GM18502 (cell line): ENCODE measurements around the gene SARNP.

Experiments used
- ATAC-seq: cut with Tn5 transposase; IDR thresholded peaks from one replicate; pipeline ENCODE4 v1.9.1; 2021; ENCODE audit warnings: mild to moderate bottlenecking; ENCODE audit not compliant: unreplicated experiment, poor library complexity

SARNP gene

DNA sequence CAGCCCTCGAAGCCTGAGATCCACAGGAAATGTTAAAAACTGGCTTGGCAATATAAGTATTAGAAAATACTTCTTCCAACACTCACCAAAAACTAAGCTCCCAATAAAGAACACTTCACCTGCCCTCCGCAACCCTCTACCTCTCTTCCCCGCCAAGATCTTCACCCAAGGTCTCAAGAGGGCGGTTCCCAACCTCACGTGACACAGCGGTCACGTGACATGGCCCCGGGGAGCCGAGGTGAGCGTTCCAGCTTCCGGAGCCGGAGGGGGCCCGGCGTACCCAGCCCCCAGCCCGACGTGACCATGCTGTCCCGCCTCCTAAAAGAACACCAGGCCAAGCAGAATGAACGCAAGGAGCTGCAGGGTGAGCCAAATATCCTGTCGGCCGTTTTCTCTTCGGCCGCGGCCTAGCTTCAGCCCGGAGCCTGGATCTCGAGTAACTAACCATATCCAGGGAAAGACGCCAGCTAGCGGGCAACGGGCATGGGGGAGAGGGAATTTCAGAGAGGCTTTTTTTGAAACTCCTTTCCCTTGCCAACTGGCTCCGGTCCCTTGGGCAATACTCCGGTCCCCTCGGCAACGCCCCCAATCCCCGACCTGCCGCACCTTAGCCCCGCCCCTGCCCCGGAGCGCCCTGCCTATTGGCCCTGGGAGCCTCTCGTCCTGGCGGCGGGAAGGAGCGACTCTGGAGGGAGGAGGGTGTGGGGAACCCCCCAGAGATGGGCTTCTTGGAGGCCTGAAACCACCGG, 101.5 kb downstream of the SARNP start, which contains the start of gene BLOC1S1:
Gene BLOC1S1 (plus strand): TSS at position 214 of the 749 bp plus-strand sequence. CDS start 6 bp downstream, at position 220.
- peak; percentile 93 for ATAC-seq

- ATAC-seq: no peak
Observed at GRCh38 chr12:55715169-55715764, 102.3 kb downstream of the SARNP start.

- no peak for ATAC-seq
Observed at GRCh38 chr12:55713721-55714120, 103.8 kb downstream of the SARNP start.

DNA sequence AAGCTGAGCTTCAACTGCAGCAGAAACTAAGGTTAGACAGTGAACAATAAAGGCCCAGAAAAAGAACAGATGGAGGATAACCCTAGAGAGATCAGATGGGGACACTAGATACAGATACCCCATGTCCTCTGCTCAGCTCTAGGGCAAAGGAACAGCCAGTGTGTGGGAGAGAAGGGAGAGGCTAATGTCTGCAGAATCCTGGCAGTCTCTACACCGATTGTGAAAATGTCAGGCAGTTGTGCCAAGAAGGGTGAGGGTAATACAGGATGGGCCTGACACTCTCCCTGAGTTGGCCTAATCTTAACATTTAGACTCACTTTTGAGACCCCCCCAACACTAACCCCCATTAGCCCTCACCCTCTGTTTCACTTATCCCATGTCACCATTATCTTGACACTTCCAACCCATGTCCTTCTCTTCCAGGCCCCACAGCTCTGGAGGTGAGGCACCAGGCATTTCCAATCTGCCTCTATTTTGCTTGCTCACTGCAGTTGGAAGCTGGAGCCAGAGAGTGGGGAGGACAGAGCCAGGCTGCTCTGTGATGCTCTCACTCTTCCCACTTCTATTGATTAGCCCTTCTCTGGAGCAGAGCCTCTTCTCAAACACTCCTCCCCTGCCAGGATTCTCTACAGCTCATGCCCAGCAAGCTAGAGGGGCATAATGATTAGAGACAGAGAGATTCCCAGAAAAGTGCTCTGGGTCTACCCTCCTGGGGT, 104.7 kb downstream of the SARNP start:
- ATAC-seq: no peak

GRCh38 chr12:55711786-55712553, 105.6 kb downstream of the SARNP start:
- no peak for ATAC-seq

GRCh38 chr12:55708695-55709233, 108.8 kb downstream of the SARNP start:
- ATAC-seq: no peak

- ATAC-seq: peak; percentile 65
Observed at GRCh38 chr12:55707841-55708694, 109.5 kb downstream of the SARNP start, which contains the start of gene ITGA7. Gene ITGA7, minus strand, starts transcription at chr12:55707904. Its CDS starts 222 bp downstream, at chr12:55707682.
